HS-5 (cell line): Measurements from ENCODE around the gene SH3RF3.

Source experiments
- DNase-seq: peaks from one replicate; pipeline ENCODE4 v3.0.0-alpha.2; 2012; ENCODE audit warnings: low read depth

SH3RF3 gene

GRCh38 chr2:109503191-109503590, 374.2 kb downstream of the SH3RF3 start:
- DNase-seq = no peak

DNA sequence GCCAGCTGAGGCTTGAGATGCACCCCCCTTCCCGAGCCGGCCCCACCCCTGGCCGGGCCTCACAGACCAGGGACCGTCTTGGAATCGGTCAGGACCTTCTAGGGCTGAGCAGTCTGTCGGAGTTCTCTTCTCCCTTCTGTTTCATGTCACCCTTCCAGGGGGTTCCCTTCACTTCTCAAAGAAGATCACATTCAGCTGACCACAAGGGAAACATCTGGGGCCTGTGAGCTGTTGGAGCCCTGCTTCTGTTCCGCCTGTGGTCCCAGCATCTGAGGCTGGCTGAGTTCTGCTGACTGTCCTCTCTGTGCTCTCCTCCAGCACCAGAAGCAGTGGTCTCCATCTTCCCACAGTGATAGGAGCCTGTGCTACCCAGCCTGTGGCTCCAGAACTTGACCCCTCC, 378.2 kb downstream of the SH3RF3 start:
- DNase-seq = no peak

- no peak for DNase-seq
Observed at GRCh38 chr2:109507828-109508227, 378.8 kb downstream of the SH3RF3 start.

- DNase-seq = no peak
Observed at GRCh38 chr2:109508556-109508955, 379.6 kb downstream of the SH3RF3 start.

DNA sequence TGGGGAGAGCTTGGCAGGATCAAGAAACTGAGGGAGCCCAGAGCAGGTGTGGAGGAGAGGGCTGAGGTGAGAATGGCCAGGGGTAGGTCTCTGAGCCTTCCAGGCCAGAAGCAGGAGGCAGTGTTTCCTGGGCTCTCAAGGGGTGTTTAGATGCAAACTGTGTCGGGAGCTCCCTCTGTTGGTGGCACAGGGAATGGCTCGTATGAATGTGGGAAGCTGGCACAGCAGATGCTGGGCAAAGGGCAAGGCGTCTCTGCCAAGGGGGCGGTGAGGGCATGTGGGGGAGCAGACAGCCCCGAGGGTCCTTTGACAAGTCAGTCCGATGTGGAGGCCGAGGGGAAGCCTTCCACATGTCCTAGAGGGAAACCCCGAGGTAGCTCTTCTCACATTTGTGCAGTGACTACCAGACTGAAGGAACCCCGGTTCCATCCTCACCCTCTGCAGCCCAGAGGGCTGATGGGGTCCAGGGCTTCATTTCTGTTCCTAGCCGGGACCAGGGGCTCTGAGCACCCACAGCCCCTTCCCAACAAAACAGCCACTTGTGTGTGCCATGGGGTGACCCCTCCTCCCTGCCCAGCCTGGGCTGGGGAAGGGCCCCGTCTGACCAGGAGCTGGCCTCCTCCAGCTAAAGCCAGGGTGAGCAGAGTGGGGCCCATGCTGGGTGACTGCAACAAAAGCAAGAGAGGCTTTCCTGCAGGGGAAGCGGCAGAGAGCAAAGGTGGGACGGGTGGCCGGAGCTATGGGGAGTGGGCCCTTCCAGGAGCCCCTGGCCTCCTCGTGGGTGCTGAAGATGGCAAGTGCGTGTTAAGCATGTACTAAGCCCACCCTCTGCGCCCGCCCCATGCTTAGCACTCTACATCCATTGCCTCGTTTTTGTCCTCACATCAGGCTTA, 381.4 kb downstream of the SH3RF3 start:
- DNase-seq = peak; percentile 37

- no peak for DNase-seq
Observed at GRCh38 chr2:109511168-109511567, 382.2 kb downstream of the SH3RF3 start.

DNA sequence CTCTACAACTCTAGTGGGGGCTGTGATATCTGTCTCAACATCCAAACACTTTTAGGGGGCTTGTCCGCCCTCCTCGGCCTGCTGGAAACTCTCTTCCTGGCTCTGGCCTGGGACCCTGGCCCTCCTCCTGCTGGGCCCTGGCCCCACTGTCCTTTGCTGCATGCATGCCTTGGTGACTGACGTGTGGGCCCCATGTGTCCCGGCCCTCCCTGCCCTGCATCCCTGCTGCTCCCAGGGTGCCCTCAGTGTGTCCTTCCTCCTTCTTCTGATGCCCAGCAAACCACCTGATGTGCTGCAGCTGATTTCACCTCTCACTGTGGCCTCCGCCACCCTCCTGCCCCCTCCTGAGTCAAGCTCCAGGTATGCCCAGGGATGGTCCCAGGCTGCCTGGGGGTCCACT, 383.1 kb downstream of the SH3RF3 start:
- DNase-seq = no peak

DNA sequence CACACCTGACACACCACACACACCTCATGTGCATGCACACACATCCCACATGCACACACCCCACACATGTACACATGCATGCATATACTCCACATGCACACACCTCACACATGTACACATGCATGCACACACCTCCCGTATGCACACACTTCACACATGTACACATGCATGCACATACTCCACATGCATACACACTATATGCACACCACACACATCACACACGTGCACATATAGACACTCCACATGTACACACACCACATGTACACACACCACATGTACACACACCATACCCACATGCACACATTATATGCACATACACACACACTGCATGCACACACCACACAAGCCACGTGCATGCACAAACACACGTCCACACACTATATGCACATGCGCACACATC, 384.2 kb downstream of the SH3RF3 start:
- DNase-seq = no peak

- DNase-seq = peak; percentile 62
Observed at GRCh38 chr2:109513749-109514588, 385.0 kb downstream of the SH3RF3 start.

DNA sequence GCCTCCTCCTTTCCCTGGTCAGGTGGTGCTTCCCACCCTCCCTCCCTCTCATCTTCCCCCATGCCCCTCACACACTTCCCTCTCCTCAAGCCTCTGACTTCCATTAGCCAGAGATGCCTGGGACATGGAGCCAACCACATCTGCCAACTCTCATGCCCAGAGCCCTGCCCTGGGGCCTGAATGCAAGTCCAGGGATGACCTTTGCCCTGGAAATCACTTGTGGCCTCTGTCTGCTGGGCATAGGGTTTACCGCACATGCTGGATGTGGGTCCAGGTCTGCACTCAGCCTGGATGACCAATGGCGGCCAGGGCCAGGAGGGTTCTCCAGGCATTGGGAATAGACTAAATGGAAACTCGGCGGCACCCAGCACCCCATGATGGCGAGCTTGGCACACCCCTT, 385.9 kb downstream of the SH3RF3 start:
- DNase-seq = no peak

DNA sequence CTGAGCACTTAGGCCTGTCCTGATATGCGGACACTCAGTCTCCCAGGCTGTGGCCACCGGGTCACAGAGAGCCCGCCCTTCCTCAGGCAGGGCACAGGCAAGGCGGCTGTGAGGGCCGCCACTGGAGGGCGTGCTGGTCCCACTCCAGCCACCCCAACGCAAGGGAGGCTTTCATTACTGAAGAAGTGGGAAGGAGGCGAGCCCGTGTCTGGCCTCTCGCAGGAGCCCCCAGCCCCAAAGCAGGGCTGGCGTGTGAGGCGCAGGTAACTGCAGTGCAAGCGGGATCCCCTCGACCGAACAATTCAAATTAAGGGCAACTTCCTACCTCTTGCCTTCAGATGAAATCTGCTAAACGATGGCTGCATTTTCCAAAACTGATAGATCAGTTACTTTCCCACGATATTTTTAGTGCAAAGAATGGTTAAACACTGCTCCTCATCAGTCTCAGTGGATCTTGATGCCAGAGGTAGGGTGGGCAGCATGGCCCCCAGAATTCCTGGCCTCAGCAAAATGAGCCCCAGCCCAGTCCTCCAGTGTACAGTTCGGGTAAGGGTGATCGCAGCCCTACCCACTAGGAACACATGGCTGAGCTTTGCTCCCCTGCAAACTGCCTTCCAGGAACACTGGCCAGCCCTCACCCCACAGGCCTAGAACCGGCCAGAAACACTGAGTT, 387.6 kb downstream of the SH3RF3 start:
- no peak for DNase-seq

GRCh38 chr2:109517118-109517889, 388.3 kb downstream of the SH3RF3 start:
- DNase-seq = no peak

DNA sequence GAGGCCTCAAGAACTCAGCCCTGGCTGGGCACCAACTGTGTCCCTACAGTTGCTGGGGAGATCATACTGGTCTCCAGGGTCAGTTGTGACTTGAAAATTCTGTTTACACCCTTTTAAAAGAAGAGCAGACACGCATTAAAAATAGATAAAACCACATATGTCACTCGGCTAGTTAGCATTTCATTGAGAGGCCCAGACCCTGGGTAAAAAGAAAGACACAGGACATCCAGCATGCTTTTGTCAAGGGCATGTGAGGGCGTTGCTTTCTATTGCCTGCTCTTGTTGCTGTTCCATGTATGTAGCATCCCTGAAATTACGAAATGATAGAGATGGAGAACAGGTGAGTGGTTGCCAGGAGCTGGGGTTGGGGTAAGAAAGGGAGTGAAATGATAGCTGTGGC, 390.5 kb downstream of the SH3RF3 start:
- DNase-seq = no peak

GRCh38 chr2:109521233-109522062, 392.4 kb downstream of the SH3RF3 start:
- no peak for DNase-seq

DNA sequence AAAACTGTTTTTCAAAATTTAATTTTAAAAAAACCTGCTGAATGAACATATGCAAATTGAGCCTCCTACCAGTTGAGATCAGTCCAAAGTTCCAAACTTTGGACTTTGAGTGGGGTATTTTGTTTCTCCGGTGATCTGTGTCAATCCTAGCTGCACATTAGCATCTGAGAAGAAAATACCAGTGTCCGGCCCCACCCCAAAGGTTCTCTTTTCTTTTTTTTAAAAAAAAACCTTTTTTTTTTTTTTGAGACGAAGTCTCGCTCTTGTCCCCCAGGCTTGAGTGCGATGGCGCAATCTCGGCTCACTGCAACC, 393.0 kb downstream of the SH3RF3 start:
- no peak for DNase-seq

DNA sequence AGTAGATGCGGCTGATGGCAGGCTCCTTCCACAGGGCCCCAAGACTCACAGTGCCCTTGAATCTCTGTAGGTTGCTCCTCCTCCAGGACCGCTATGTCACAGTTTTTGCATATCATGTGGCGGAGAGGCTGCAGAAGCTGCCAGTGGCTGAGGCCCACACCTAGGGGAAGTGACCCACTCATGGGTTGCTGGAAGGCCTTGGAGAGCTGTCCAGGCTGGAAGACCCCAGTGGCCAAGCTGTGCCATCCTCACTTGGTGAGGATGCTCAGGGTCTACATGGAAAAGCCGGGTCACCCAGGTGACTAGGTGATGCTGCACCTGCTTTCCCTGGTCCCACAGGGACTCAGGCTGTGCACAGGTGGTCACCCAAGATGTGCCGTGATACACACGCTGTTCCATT, 394.1 kb downstream of the SH3RF3 start:
- no peak for DNase-seq

GRCh38 chr2:109523536-109524361, 394.7 kb downstream of the SH3RF3 start:
- no peak for DNase-seq

- no peak for DNase-seq
Observed at GRCh38 chr2:109525836-109526235, 396.8 kb downstream of the SH3RF3 start.

DNA sequence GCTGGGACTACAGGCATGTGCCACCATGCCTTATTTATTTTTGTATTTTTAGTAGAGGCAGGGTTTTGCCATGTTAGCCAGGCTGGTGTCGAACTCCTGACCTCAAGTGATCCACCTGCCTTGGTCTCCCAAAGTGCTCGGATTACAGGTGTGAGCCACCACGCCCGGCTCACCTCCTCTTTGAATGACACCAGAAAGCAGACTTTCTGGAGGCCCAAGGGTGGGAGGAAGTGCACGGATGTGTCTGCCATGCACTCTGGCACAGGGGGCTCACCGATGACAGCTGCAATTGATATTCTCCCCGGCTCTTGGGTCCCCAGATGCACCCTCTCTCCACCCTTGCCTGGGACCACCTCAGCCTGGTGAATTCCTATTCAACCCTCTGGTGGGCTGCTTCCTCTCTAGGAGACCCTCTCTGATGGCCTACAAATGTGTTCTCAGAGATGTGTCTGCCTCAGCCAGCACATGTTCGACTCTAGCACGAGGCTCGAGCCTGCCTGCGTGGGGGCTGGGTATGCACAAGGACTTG, 397.5 kb downstream of the SH3RF3 start:
- no peak for DNase-seq

GRCh38 chr2:109527079-109527478, 398.1 kb downstream of the SH3RF3 start:
- DNase-seq = no peak
